Vagina (tissue), 2 donors: ENCODE data around the gene DUSP8. TPM values are rescaled to one million over a fixed set of nuclear protein-coding genes. Genes with fewer than 3 reads are reported as not detected.

Source experiments
- DNase-seq, 2 donors: peaks; one replicate each; pipeline ENCODE4 v3.0.0-alpha.2; 2017; ENCODE audit errors: extremely low spot score in 2 of 2
- H3K27ac ChIP-seq: fragments of 200-600 bp; sonication (generic); one replicate; pipeline ENCODE4 v1.5.1; 2019
- H3K27me3 ChIP-seq: fragments of 200-600 bp; sonication (generic); one replicate; pipeline ENCODE4 v1.5.1; 2019
- H3K36me3 ChIP-seq, 2 donors: fragments of 200-600 bp; sonication (generic); one replicate each; pipeline ENCODE4 v1.5.1; 2017 to 2019
- H3K4me1 ChIP-seq: fragments of 200-600 bp; sonication (generic); one replicate; pipeline ENCODE4 v1.5.1; 2019
- H3K4me3 ChIP-seq, 2 donors: fragments of 200-600 bp; sonication (generic); 1 replicate in 1 of 2; 2 replicates in 1 of 2; pipeline ENCODE4 v1.5.1; 2016 to 2019
- H3K9me3 ChIP-seq: fragments of 200-600 bp; sonication (generic); one replicate; pipeline ENCODE4 v1.5.1; 2019
- POLR2A ChIP-seq, 2 donors: fragments of 450-650 bp; IDR thresholded peaks; one replicate each; pipeline ENCODE4 v1.6.1; 2017; ENCODE audit warnings: antibody characterized with exemption in 2 of 2, mild to moderate bottlenecking in 2 of 2, moderate library complexity in 2 of 2
- POLR2AphosphoS5 ChIP-seq, 2 donors: sonication (generic); formaldehyde crosslinking; IDR thresholded peaks; one replicate each; pipeline ENCODE4 v1.9.0; 2017; ENCODE audit warnings: antibody characterized with exemption in 2 of 2, mild to moderate bottlenecking in 2 of 2, low read depth in 1 of 2; ENCODE audit not compliant: insufficient read depth in 1 of 2
- intact Hi-C: fragments of 100-400 bp; cut with DNase I; formaldehyde crosslinking; loops from one replicate; pipeline ENCODE4 v1.15.1; 2023
- total RNA-seq: library from RNA; depleted of rRNA; stranded (reverse); fragments of >200 nt; gene quantifications from one replicate; pipeline ENCODE4 v1.2.3, GENCODE V29; 2016
- TF ChIP-seq, protein P1 (sequence below), 3 experiments: fragments of 450-650 bp in 2 of 3; fragments of 200-600 bp in 1 of 3; sonication (generic) in 1 of 3; IDR thresholded peaks; one replicate each; pipeline ENCODE4 v1.5.1; 2017 to 2019; ENCODE audit warnings: antibody characterized with exemption in 3 of 3, mild to moderate bottlenecking in 2 of 3, moderate library complexity in 2 of 3

DUSP8 gene
- total RNA-seq, 1 donor from 2014 or later, result 2.9 TPM

DNA sequence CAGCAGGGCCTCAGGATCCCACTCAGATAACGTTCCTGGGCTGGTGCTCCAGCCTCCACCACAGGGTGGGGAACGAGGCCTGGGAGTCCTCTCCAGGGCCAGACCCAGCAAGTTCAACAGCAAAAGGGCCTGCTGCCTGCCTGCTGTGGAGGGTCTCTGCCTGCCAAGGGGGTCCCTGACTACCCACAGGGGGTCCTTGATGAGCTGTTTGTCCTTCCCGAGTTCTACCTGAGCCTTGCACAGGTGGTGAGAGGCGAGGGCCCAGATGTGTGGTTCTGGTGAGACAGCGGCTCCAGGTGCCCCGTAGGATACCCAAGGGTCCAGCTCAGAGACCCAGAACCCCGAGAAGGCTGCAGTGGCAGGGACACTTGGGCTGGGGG, 4.4 kb downstream of the DUSP8 start:
- no peak overlapping the region for H3K4me3 ChIP-seq
- intact Hi-C loops, result no loop called here
- TF ChIP-seq POLR2A (IDR thresholded peaks at IDR 0.05) (no peak), POLR2AphosphoS5 (IDR thresholded peaks at IDR 0.05; ENCODE audit: insufficient read depth in 1 of 2, low read depth in 1 of 2) (no peak)
- TF ChIP-seq, protein P1, sequence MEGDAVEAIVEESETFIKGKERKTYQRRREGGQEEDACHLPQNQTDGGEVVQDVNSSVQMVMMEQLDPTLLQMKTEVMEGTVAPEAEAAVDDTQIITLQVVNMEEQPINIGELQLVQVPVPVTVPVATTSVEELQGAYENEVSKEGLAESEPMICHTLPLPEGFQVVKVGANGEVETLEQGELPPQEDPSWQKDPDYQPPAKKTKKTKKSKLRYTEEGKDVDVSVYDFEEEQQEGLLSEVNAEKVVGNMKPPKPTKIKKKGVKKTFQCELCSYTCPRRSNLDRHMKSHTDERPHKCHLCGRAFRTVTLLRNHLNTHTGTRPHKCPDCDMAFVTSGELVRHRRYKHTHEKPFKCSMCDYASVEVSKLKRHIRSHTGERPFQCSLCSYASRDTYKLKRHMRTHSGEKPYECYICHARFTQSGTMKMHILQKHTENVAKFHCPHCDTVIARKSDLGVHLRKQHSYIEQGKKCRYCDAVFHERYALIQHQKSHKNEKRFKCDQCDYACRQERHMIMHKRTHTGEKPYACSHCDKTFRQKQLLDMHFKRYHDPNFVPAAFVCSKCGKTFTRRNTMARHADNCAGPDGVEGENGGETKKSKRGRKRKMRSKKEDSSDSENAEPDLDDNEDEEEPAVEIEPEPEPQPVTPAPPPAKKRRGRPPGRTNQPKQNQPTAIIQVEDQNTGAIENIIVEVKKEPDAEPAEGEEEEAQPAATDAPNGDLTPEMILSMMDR (IDR thresholded peaks at IDR 0.05), result no peak
- peaks cover 33% of the 10 kb centered on the region for H3K4me1 ChIP-seq
- no peaks in the 10 kb centered on the region for H3K9me3 ChIP-seq
- no peaks in the 10 kb centered on the region for H3K36me3 ChIP-seq
- H3K27me3 ChIP-seq, result no peaks in the 10 kb centered on the region
- DNase-seq, result no peak
- H3K27ac ChIP-seq, result no peak overlapping the region

DNA sequence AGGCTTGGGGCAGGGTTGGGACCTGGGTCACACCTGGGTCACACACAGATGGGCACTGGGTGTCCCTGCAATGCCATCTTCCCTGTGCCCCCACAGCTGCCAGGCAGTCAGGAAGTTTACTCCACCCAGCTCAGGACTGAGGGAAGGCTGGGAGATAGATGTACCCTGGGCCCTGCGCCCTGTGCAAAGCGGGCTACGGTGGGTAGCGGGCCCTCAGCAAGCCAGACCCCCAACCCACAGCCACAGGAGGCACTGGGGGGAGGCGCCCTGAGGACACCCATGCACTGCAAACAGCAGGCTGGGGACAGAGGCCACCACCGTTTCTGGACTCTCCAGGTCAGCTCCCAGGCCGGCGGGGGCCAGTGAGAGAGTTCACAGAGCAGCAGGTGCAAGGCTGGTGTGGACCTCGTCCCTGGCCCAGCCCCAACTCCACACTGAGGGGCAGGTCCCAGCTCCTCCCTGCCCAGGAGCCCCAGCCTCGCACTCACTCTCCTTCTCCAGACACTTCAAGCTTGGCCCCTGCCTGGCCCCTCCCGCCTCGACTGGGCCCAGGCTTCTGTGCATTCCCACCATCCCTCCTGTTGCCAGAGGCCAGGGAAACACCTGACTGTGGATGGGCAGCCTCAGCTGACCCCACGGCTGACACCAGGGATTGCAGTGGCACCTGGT, 4.9 kb downstream of the DUSP8 start:
- no peak for DNase-seq
- Histone ChIP-seq H3K36me3 (no peaks in the 10 kb centered on the region), H3K9me3 (no peaks in the 10 kb centered on the region), H3K4me1 (peaks cover 28% of the 10 kb centered on the region), H3K4me3 (no peak overlapping the region), H3K27ac (no peak overlapping the region), H3K27me3 (no peaks in the 10 kb centered on the region)
- TF ChIP-seq POLR2AphosphoS5 (IDR thresholded peaks at IDR 0.05; ENCODE audit: insufficient read depth in 1 of 2, low read depth in 1 of 2), result no peak
- TF ChIP-seq, protein P1 (IDR thresholded peaks at IDR 0.05), result no peak
- TF ChIP-seq POLR2A (IDR thresholded peaks at IDR 0.05), result no peak
- intact Hi-C loops, result no loop called here

- Histone ChIP-seq H3K27me3 (no peaks in the 10 kb centered on the region), H3K4me1 (peaks cover 28% of the 10 kb centered on the region), H3K36me3 (no peaks in the 10 kb centered on the region), H3K9me3 (no peaks in the 10 kb centered on the region), H3K27ac (no peak overlapping the region), H3K4me3 (no peak overlapping the region)
- DNase-seq, result no peak
- TF ChIP-seq POLR2AphosphoS5 (IDR thresholded peaks at IDR 0.05; ENCODE audit: insufficient read depth in 1 of 2, low read depth in 1 of 2), result no peak
- TF ChIP-seq, protein P1 (IDR thresholded peaks at IDR 0.05), result no peak
- TF ChIP-seq POLR2A (IDR thresholded peaks at IDR 0.05), result no peak
- intact Hi-C loops, result no loop called here
These were observed 5.6 kb downstream of the DUSP8 start for GRCh38 chr11:1566381-1567051.

- TF ChIP-seq, protein P1 (IDR thresholded peaks at IDR 0.05), result no peak
- no peak for TF ChIP-seq POLR2AphosphoS5 (IDR thresholded peaks at IDR 0.05; ENCODE audit: insufficient read depth in 1 of 2, low read depth in 1 of 2)
- no peak for TF ChIP-seq POLR2A (IDR thresholded peaks at IDR 0.05)
- Histone ChIP-seq H3K4me1 (peaks cover 22% of the 10 kb centered on the region), H3K27me3 (no peaks in the 10 kb centered on the region), H3K36me3 (no peaks in the 10 kb centered on the region), H3K4me3 (no peak overlapping the region), H3K27ac (no peak overlapping the region), H3K9me3 (no peaks in the 10 kb centered on the region)
- intact Hi-C loops, result no loop called here
- no peak for DNase-seq
These were observed 6.2 kb downstream of the DUSP8 start for GRCh38 chr11:1565904-1566247.
